A673 (cell line): ENCODE data around the gene TF. TPM values are rescaled to one million over a fixed set of nuclear protein-coding genes. Genes with fewer than 3 reads are reported as not detected.

Experiments used
- BruUV-seq: library from RNA; stranded (reverse); fragments of 400-500 nt; replicated peaks from 2 replicates; lab custom pipeline; 2021; lab: Mats Ljungman, UMichigan
- CTCF ChIA-PET: fragments of 300-600 bp; sonication (Branson Sonifier 250); formaldehyde crosslinking; loops from one replicate; lab custom pipeline; 2022; ENCODE audit warnings: antibody characterized with exemption; lab: Charles Lee
- POLR2A ChIA-PET: fragments of 300-600 bp; sonication (Branson Sonifier 250); formaldehyde crosslinking; loops from one replicate; lab custom pipeline; 2022; ENCODE audit warnings: antibody characterized with exemption; ENCODE audit not compliant: low non-redundant PET; lab: Charles Lee
- DNase-seq: peaks from one replicate; pipeline ENCODE4 v3.0.0-alpha.2; 2015; ENCODE audit warnings: low spot score
- H3K27ac ChIP-seq: fragments of 200-600 bp; sonication (generic); 2 replicates; pipeline ENCODE4 v1.5.1; 2016; ENCODE audit warnings: mixed run types, low read depth, mild to moderate bottlenecking, mixed read lengths, antibody characterized with exemption, low read length; ENCODE audit not compliant: poor library complexity, severe bottlenecking
- H3K27me3 ChIP-seq: fragments of 200-600 bp; sonication (generic); replicated peaks from 2 replicates; pipeline ENCODE4 v1.6.1; 2017; ENCODE audit warnings: mixed run types, low read depth, mild to moderate bottlenecking, mixed read lengths, antibody characterized with exemption, low read length; ENCODE audit not compliant: insufficient read depth, poor library complexity
- H3K36me3 ChIP-seq: fragments of 200-600 bp; sonication (generic); 2 replicates; pipeline ENCODE4 v1.6.1; 2016; ENCODE audit warnings: mixed run types, mild to moderate bottlenecking, mixed read lengths, antibody characterized with exemption, low read length; ENCODE audit not compliant: insufficient read depth, poor library complexity, severe bottlenecking
- H3K4me1 ChIP-seq: fragments of 200-600 bp; sonication (generic); 2 replicates; pipeline ENCODE4 v1.6.1; 2017; ENCODE audit warnings: mixed run types, mild to moderate bottlenecking, mixed read lengths, antibody characterized with exemption, low read length; ENCODE audit not compliant: insufficient read depth, poor library complexity, severe bottlenecking
- H3K4me3 ChIP-seq: fragments of 200-600 bp; sonication (generic); 2 replicates; pipeline ENCODE4 v1.5.1; 2016; ENCODE audit warnings: low read depth, mixed run types, mild to moderate bottlenecking, mixed read lengths, low read length; ENCODE audit not compliant: poor library complexity, severe bottlenecking
- H3K9me3 ChIP-seq: fragments of 200-600 bp; sonication (generic); 2 replicates; pipeline ENCODE4 v1.6.1; 2016; ENCODE audit warnings: mixed run types, low read depth, mild to moderate bottlenecking, mixed read lengths, antibody characterized with exemption, low read length; ENCODE audit not compliant: poor library complexity, severe bottlenecking
- CTCF ChIP-seq: fragments of 300-800, 200-600 bp; sonication (generic); conservative IDR thresholded peaks from 2 replicates; pipeline ENCODE4 v1.5.1; 2017; ENCODE audit warnings: low read depth, mild to moderate bottlenecking, antibody characterized with exemption, low read length, moderate library complexity, mixed read lengths
- EZH2 ChIP-seq: fragments of 200-600 bp; sonication (generic); IDR thresholded peaks from 2 replicates; pipeline ENCODE4 v1.6.1; 2017; ENCODE audit warnings: borderline replicate concordance, low read depth, mild to moderate bottlenecking, mixed read lengths, antibody characterized with exemption, low read length; ENCODE audit not compliant: poor library complexity, severe bottlenecking
- intact Hi-C: fragments of 100-400 bp; cut with micrococcal nuclease; formaldehyde crosslinking; loops from one replicate; pipeline ENCODE4 v1.10.0; 2022; ENCODE audit not compliant: unreplicated experiment
- total RNA-seq: library from RNA; stranded (reverse); gene quantifications from 2 replicates; pipeline ENCODE4 v1.2.3, GENCODE V29; 2021

Gene TF
- total RNA-seq, 1 experiment from 2014 or later: 0.11 TPM

- H3K4me1 ChIP-seq: no peaks in the 10 kb centered on the region
- TF ChIP-seq EZH2 (no peak), CTCF (no peak)
- H3K27me3 ChIP-seq: no peaks in the 10 kb centered on the region
- H3K27ac ChIP-seq: no peak overlapping the region
- DNase-seq: no peak
- ChIA-PET POLR2A (no interaction called here), CTCF (no interaction called here)
- intact Hi-C loops: no loop called here
- H3K4me3 ChIP-seq: no peak overlapping the region
- H3K36me3 ChIP-seq: no peaks in the 10 kb centered on the region
- H3K9me3 ChIP-seq: no peaks in the 10 kb centered on the region
- BruUV-seq: no TSS peak
These were observed 98.9 kb downstream of the TF start for GRCh38 chr3:133845127-133845526.

Other genes with a start within 250 kb of the TF start
- gene CDV3, start 172.7 kb upstream of the TF start, total RNA-seq: 146 and 161 TPM in 2 replicates
- gene TOPBP1, start 84.5 kb upstream of the TF start, total RNA-seq: 56.8 and 59.8 TPM in 2 replicates
- 52.1 and 64.2 TPM in 2 replicates for gene SRPRB, start 59.4 kb downstream of the TF start, total RNA-seq
- 0.86 and 0.87 TPM in 2 replicates for gene RAB6B, start 149.5 kb downstream of the TF start, total RNA-seq